HG03457 (cell line): ENCODE results near the gene TNFRSF19.
"Not testable (repeated sequence)": the region's sequence is repeated elsewhere in the genome, so short reads cannot be mapped to it uniquely, and the experiment has no call there.

Source experiments
- ATAC-seq: cut with Tn5 transposase; IDR thresholded peaks from one replicate; pipeline ENCODE4 v1.9.1; 2021; ENCODE audit warnings: moderate number of reproducible peaks; ENCODE audit not compliant: unreplicated experiment

Gene TNFRSF19

DNA sequence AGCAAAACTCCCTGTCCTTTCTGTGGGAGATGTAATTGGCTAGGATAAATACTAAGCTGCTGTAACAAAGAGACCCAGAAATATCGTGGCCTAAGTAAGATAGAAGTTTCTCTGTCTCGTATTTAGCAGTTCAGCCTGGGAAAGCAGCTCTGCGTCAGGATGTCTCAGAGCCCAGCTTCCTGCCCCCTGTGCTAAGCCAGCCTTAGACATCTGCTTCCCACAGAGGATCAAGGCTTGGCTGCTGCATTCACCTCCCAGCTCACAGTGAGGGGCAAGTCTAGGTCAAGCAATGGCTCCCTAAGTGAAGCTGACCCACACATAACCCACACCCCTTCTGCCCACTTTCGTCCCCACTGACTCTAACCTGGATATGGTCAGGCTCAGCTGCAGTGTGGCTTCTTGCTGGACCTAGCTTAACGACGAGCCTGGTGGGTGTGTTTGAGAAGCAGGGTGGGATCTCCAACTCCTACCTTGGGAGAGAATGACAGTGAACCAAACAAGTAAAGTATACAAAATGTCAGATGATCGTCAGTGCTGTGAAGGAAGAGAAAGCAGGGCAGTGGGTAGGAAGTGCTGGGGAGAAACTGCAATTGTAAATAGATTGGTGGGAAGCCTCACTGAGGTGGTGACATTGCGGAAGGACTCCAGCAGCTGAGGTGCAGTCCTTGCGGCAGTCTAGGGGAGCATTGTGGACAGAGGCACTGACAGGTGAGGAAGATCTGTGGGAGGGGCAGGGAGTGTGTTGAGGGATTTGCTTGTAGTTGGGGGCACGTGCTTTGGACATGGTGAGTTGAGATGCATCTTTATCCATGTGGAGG lies 82.9 kb downstream of the TNFRSF19 start:
- ATAC-seq = no peak

DNA sequence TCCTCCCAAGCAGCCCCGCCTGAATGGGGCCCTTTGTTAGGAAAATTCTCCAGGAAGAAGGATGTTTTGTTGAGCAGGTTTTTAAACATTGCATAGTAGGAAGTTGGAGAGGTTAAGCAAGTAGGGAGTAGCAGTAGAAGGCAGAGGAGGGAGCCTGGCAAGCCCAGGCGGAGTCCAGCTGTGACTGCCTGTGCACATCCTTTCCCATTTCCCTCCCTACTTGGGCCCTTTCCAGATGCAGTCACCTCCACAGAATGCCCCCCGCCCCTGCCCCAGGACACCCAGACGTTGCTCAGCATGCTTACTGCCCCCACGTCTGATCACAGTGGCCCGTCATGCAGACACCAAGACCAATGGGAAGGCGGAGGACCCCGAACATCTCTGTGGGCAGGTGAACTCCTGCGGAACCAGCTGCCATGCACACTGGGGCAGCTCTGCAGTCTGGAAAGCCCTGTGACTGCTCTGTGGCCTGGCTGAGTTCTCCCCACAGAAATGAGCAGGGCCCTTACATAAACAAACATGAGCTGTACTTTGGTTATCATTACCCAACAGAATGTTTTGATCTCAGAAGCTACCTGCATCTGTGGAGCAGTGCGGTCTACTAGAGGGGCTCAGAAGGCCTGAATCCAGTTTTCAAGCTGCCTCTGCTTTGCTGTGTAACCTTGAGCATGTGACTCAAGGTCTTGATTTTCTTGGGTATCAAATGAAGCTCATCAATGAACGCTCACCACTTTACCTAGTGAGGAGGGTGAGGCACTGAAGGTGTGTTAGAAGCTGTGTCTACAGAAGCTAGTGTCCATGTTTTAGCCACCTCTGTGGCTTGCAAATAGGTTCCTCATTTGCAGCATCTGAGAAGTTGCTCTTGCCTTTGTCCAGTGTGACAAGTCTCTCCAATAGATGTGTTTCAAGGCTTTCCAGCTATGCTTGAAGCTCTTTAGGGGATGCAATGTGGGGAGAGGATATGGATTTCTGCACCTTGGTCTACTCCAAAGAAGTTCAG lies 84.2 kb downstream of the TNFRSF19 start:
- ATAC-seq = no peak

DNA sequence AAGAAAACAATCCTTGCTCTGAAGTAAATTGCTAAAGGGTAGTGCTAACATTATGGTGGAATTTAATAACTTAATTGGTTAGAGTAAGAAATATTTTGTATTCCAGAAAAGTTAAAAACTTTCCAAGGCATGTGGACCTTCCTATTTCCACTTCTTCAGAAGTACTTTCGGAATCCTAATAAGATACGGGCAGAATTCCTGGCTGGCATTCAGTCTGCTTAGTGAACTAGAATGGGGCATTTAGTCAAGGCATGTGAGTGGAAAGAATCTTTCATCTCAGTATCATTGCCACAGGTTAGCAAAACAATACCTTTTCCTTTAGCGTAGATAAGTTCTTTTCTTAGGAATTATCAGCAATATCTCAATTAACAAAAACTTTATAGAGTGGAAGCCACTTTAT lies 85.1 kb downstream of the TNFRSF19 start:
- ATAC-seq = no peak

DNA sequence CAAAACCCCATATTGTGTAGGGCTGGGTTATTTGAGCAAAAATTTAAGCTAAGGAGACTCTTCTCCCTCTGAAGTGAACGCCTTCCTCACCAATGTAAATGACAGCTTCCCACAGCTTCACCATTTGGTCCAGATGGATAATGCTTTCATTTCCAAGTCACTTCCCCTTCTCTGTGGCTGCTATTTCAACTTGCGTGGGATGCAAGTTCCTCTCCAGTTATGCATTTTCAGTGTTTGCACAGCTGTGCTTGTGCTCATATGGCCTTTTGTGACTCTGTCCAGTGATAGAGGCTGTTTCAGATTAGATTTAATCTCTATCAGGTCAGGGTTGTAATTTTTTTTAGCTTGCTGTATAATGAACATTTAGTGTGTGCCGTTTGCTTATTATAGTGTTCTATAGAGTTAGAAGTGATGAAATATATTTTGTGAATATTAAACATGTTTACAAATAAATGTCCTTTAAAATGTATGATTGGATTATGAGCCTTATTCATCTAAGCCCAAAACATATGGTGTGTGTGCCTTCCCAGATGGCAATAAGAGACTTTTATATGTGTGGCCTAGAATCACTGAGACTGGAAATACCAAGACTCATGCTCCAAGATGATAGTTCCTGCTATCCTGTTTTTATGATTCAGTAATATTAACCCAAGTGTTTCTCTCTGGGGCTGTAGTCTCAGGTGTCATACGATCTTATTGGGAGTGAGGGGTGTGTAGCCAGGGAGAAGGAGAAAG lies 86.6 kb downstream of the TNFRSF19 start:
- no peak for ATAC-seq

DNA sequence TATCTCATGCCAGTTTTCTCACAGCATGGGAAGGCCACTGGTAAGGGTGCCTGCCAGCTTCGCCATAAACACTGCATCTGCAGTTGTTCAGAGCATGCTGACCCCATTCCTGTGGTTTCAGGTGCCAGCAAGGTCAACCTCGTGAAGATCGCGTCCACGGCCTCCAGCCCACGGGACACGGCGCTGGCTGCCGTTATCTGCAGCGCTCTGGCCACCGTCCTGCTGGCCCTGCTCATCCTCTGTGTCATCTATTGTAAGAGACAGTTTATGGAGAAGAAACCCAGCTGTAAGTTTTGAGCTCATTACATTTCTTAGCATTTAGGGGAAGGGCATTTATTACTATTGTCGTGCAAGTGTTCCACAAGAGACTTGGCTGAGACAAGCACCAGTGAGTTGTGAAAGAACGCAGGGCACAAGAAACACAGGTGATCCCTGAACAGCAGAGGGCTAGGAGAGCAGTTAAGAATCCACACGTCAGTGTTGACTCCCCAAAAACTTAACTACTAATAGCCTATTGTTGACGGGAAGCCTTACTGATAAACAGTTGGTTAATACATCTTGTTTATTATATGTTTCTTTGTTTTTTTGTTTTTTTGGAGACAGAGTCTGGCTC lies 88.8 kb downstream of the TNFRSF19 start:
- ATAC-seq = no peak

DNA sequence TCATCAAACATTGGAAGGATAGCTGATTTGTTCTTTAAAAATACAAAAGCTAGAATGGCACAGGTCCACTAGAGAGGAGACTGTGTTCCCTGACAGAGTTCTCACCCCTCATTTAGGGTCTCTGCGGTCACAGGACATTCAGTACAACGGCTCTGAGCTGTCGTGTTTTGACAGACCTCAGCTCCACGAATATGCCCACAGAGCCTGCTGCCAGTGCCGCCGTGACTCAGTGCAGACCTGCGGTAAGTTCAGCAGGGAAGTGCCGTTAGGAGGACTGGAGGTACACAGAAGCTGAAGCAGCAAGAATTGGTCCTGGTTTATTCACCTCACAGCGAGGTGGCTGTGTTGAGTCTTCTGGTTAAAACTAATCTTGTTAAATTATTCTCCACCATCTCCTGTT lies 90.0 kb downstream of the TNFRSF19 start:
- no peak for ATAC-seq

DNA sequence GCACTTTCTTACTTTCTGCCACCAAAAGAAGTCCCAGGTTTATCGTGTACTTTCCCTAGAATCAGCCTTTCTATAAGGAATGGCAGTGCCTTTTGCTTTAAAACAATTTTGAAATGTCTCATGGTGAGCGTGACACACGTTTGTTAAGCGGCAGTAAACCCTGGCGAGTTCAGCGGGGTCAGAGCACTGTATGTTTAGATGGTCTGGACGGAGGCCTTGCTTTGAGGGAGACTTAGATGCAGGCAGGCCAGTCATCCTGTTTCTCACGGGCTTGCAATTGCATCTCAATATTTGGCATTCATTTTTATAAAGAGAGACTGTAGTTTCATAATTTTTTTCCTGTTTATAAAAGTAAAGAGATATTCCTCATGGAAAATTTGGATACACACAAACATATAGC lies 96.4 kb downstream of the TNFRSF19 start:
- ATAC-seq = no peak

DNA sequence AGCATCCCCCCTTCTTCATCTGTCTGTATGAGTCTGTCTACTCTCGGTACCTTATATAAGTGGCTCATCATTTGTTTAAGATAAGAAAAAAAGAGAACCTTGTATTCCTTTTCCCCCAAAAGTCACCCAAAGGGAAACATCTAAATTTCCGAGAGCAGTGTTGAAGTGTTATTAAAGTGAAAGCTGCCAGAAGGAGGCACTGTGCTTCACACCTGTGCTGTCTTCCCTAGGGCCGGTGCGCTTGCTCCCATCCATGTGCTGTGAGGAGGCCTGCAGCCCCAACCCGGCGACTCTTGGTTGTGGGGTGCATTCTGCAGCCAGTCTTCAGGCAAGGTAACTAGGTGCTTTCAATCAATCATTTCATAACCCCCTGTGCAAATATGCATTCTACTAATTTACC lies 97.5 kb downstream of the TNFRSF19 start:
- ATAC-seq = no peak

DNA sequence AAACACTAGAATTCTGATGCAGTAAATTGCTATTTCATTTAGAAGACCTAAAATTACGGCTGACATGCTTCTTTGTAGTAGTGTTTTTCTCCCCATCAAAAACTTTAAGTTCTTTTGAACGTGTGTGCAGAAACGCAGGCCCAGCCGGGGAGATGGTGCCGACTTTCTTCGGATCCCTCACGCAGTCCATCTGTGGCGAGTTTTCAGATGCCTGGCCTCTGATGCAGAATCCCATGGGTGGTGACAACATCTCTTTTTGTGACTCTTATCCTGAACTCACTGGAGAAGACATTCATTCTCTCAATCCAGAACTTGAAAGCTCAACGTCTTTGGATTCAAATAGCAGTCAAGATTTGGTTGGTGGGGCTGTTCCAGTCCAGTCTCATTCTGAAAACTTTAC lies 98.3 kb downstream of the TNFRSF19 start:
- no peak for ATAC-seq

DNA sequence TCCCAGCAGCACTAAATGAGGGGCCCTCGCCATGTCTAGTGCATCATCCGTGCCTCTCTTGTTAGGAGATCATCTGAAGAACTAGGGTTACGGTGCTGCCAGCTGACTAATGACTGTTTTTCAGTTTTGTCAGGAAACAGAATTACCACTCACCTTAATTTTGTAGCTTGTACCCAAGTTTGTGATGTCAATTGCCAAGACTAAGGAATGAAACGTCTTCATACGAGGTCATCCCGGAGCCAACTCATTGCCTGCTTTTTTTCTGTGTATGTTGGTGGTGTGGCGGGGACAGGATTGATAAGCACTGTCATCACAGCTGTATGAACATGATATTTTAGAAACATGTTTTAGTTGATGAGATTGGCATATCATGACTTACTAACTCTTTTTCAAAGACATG lies 100.6 kb downstream of the TNFRSF19 start:
- no peak for ATAC-seq

DNA sequence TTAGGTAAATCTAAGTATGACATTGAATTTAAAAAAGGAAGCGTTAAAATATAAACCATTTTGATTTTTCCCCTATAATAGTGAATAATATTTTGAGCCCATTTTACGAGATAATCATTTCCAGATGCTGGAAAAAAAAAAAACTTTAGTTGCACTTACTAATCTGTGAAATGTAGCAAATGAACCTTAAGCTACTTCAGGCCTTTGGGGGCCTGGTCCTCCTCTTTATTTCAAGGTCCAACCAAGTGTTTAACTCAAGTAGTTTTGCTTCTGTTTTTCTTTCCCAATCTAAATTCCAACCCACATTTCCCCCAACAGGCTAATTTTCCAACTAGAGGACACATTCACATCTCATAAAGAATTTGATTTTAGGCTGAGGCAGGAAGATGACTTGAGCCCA lies 101.2 kb downstream of the TNFRSF19 start:
- no peak for ATAC-seq

DNA sequence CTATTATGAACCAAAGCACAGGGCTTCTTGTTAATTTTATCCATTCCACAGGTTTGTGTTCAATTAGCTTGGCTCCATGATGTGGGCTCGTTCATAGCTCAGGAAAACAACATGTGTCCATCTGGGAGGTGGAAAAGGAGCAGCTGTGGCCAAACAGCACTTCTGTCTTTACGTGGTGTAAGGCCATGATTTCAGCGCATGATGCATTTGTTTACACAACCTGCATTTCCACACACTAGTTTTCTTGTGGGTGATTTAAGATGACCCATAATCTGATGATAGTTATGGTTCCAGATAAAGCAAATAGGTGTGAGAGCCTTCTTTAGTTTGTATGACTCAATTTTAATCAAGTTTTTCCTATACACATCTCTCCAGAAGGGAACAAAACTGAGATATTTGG lies 101.7 kb downstream of the TNFRSF19 start:
- ATAC-seq = no peak

DNA sequence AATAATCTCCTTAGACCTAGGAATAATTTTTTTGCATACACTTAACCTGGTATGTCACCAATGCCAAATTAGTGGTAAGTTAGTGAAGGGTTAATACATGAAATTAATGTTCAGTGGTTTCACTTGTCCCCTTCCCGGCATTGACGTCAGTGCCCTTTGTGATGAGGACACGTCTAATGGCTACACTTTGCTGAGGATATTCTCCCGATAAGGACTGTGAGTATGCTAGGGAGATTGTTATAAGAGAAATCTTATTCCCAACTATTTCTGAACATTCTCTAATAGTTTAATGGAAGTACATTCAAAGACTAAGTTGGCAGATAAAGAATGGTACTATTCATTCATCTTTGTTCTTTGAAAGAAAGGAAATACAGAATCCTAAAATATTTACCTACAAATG lies 102.4 kb downstream of the TNFRSF19 start:
- no peak for ATAC-seq

DNA sequence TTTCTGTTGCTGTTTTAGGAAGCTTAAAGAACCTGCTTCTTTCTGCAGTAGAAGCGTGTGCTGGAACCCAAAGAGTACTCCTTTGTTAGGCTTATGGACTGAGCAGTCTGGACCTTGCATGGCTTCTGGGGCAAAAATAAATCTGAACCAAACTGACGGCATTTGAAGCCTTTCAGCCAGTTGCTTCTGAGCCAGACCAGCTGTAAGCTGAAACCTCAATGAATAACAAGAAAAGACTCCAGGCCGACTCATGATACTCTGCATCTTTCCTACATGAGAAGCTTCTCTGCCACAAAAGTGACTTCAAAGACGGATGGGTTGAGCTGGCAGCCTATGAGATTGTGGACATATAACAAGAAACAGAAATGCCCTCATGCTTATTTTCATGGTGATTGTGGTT lies 103.1 kb downstream of the TNFRSF19 start:
- no peak for ATAC-seq

DNA sequence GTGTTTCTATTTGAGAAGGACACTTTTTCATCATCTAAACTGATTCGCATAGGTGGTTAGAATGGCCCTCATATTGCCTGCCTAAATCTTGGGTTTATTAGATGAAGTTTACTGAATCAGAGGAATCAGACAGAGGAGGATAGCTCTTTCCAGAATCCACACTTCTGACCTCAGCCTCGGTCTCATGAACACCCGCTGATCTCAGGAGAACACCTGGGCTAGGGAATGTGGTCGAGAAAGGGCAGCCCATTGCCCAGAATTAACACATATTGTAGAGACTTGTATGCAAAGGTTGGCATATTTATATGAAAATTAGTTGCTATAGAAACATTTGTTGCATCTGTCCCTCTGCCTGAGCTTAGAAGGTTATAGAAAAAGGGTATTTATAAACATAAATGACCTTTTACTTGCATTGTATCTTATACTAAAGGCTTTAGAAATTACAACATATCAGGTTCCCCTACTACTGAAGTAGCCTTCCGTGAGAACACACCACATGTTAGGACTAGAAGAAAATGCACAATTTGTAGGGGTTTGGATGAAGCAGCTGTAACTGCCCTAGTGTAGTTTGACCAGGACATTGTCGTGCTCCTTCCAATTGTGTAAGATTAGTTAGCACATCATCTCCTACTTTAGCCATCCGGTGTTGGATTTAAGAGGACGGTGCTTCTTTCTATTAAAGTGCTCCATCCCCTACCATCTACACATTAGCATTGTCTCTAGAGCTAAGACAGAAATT lies 103.8 kb downstream of the TNFRSF19 start:
- no peak for ATAC-seq

DNA sequence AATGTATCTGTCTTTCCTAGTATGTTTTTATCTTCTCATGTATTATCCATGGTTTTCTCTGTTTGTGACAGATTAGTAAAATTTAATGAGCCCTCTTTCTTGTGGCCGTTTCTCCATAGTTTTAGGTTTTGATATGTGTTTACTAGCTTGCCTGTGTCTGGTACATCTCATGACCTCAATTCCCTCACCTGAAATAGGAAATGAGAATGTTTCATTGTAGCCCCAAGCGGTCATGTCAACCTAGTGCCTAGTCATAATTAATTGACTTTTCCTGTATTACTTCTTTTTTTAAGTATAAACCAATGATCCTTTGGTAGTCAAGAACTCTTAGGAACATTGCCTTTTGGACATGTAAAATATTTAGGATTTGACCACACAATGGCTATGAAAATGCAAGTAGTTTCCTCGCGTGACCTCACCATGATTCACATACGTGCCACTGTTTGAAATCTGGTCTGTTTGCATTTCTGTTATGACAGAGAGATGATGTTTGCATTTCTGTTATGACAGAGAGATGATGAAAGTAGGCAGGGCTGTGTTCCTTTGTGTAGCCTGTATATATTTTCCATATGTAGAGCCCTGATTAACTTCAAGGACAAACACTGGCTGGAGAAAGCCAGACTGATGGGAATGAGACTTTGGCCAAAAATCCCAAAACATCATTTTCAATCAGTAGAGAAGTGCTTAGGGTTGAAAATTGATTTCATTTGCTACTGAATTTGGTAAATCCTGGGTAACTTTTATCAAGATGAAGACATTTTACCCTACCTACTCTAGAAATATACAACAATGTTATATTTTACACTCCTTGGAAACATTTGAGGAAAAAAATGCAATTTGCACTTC lies 104.8 kb downstream of the TNFRSF19 start:
- no peak for ATAC-seq

DNA sequence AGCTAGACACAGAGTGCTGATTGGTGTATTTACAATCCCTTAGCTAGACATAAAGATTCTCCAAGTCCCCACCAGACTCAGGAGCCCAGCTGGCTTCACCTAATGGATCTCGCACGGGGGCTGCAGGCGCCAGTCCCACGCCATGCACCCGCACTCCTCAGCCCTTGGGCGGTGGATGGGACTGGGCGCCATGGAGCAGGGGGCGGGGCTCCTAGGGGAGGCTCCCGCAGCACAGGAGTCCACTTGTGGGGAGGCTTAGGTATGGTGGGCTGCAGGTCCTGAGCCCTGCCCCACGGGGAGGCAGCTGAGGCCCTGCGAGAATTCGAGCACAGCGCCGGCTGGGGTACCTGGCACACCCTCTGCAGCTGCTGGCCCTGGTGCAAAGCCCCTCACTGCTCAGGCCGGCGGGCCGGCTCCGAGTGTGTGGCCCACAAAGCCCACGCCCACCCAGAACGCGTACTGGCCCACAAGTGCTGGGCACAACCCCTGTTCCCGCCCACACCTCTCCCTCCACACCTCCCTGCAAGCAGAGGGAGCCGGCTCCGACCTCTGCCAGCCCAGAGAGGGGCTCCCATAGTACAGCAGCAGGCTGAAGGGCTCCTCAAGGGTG lies 107.6 kb downstream of the TNFRSF19 start:
- ATAC-seq = not testable (repeated sequence)

DNA sequence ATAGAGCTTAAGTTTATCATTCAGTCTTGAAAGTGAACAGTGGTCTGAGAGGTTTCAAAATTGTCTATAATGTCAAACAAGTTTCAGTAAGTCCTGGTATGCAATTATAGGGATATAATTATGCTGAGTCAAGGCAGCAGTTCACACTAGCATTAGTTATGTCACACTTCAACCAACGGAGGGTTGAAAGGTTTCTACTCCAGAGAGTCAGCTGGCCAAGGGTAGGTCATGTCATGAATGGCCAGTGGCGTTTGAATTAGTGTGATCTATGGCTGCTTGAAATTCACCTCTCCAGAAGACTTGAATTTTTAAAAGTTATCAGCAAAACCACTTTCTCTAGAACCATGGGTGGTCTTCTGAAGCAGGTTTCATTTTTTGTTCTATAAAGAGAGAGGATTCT lies 108.6 kb downstream of the TNFRSF19 start:
- ATAC-seq = no peak

DNA sequence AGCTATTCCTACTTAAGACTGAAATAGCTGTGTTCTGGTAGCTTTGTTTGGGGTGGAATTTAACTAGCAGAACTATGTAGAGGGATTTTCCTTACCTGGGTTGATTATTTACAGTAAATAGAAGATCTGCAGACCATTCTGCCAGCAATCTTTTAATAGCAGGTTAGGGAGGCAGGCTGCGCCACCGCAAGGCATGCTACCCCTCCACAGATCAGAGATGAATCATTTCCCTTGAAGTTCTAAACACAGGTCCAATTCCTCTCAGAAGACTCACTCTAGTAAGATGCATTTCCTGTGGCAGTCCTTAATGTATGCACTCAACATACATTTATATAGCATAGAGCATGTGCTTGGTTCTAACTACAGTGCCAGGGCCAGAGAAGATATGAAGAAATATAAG lies 109.0 kb downstream of the TNFRSF19 start:
- ATAC-seq = no peak
